Activated CD4-positive, alpha-beta T cell treated with anti-CD3 and anti-CD28 coated beads for 24 hours (primary cell): ENCODE measurements around the gene GALNT9.

Experiments used
- DNase-seq, 2 donors: peaks; one replicate each; pipeline ENCODE4 v3.0.0-alpha.2; 2020; ENCODE audit warnings: low read depth in 2 of 2

GALNT9 gene

DNA sequence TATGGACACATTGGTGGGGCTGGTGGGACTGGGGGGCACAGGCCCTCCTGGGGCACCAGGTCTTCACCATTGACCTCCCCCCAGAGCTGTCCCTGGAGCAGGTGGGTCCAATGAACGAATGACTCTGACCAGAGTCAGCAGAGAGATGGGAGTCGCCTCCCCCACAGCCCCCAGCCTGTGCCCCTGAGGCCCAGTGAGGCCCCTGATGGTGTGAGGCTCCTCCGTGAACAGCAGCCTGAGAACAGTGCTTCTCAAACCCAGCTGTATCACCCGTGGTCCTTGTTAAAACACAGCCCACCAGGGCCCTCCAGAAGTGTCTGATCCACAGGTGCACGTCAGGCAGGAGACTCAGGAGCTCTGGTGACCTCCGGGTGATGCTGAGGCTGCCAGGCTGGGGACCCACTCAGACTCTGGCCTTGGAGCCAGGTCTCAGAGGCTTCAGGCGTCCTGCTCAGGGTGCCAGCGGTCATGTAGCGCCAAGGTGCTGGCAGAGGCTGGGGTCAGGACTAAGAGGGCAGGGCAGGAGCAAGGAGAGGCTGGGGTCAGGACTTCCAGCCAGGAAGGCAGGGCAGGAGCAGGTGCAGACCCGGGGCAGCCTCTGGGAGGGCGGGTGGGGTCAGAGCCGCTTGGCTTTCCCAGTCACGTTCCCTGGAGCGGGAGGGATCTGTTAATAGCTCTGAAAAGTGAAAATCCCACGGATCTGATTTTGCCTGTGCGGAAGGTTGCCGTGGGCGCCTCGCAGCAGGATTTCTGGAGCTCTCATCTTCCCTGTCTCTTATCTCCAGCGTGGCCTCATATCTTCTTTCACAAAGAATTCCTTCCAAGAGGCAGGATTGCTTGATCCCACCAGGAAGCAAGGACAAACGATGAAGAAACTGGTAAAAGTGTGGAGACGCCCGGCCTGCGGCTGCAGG, 35.0 kb downstream of the GALNT9 start:
- no peak for DNase-seq

DNA sequence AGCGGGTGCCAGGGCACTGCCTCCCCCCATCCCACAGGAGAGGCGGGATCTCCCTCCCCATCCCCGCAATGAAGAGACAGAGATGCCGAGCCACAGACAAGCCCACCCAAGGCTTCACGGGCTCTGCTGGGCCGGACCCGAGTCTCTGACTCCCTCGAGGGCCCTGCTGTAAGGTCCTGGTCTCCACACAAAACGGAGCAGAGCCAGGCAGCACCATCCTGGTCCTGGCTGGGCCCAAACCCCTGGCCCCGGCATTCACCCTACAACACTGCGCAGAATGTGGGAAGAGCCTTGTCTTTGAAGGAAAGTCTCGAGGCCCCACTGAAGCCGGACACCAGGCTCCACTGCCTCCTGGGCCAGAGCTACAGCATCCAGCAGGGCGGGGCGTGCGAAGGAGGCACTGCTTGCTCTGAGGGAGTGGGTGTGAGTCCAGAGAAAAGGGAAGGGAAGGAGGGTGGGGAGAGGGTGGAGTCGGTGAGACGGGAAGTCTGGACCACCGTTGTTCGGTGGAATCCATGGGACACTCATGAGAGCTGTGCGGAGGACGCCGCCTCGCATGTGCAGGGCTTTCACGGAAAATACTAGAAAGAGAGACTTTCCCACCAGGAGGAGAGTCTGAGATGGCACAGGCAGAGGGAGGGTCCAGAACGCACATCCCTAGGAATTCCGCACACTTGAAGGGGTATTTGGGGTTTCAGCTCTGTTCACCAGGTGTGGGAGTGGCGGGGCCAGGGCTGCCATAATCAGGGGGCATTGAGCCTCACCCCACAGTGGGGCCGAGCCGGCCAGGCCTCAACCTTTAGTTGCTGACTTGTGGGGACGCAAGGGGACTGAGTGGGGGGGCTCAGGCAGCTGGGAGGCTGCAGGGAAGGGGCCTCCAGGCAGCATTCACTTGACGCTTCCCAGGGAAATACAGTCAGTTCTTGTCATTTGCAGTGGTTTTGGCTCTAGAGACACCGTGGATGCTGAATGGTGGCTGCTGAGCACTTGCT, 36.8 kb downstream of the GALNT9 start:
- no peak for DNase-seq

DNA sequence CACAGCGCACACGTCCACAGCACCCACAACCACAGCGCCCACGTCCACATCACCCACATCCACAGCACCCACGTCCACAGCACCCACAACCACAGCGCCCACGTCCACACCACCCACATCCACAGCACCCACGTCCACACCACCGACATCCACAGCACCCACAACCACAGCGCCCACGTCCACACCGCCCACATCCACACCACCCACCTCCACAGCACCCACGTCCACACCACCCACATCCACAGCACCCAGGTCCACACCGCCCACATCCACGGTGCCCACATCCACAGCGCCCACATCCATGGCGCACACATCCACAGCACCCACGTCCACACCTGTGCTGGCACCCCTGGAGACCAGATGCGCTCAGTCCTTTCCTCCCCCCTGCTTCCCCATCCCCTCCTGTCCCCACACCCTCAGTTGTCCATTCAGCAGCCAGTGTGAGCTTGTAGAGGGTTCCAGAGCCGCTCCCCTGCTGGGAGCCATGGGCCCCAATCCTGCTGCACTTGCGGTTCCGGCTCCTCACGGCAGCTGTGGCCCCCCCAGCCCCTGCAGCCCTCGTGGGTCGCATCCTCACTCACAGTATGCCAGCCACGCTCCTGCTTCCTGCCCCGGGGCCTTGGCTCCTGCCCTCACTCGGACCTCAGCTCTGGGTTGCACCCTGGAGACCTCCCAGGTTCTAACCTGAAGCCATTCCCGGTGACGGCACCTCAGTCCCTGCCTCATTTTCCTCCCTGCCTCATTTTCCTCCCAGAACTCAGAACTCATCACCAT, 37.8 kb downstream of the GALNT9 start:
- DNase-seq: no peak

DNA sequence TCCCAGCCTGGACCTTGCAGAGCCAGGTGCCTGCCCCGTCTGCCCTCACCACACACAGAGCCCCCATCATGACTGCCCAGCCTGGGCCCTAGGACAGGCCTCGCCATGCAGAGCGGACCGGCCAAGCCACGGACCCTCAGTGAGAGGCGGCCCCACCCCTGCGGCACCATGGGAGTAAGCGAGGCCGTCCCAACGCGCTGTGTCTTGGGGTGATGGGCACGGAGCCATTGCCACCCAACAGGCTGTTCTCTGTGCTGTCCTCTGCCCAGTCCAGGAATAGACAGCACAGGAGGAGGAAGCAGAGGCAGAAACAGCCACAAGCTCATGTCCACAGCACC, 39.2 kb downstream of the GALNT9 start:
- no peak for DNase-seq

DNA sequence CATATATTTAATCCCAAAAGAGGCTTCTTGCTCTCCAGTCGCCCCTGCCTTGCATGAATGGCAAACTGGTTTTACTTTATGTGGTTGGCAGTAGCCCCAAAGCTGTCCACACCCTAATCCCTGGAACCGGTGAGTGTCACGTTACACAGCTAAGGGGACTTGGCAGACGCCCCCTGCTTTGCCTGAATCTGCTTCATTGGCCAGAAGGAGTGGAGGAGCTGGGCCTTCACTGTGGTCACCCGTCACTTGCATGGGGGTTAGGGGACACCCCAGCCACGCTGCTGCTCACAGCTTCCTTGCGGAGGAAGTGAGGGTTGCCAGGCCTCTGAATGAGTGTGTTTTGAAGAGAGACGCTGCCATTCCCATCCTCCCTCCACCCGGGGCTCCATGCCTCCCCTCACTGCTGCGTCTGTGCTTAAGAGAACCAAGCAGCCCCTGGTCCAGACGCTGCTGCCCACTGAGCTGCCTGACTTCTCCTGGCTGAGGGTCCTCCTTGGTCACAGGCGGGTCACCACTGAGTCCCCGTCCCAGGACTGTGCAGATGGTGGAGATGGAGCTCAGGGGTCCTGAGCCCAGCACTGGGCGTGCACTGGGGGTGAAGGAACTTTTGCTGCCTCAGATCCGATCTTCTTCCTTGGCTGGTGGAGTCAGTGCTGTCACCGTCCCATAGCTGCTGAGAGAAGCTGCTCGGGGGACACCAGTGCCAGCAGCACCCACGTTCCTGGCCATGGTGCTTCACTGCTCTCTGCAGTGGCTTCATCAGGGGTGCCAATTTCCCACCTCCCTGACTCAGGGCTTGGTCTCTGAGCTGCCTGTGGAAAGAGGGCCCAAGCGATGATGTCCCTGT, 39.8 kb downstream of the GALNT9 start:
- no peak for DNase-seq

DNA sequence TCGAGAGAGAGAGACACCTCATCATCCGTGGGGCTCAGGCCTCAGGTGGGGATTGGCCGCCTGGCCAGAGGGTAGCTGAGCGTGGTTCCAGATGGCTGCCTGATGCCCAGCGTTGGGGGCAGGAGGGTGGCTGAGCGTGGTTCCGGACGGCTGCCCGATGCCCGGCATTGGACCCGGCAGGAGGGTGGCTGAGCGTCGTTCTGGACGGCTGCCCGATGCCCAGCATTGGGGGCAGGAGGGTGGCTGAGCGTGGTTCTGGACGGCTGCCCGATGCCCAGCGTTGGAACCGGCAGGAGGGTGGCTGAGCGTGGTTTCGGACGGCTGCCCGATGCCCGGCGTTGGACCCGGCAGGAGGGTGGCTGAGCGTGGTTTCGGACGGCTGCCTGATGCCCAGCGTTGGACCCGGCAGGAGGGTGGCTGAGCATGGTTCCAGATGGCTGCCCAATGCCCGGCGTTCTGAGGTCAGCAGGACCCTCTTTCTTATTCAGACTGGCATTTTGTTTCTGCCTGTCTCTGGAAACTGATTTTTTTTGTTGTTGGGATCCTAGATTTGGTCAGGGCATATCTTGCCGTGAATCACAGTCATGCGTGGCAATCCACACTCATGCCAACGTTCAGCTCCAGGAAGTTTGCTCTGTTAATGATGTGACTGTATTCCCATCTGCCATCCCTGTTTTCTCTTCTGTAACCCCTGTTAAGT, 40.7 kb downstream of the GALNT9 start:
- no peak for DNase-seq

DNA sequence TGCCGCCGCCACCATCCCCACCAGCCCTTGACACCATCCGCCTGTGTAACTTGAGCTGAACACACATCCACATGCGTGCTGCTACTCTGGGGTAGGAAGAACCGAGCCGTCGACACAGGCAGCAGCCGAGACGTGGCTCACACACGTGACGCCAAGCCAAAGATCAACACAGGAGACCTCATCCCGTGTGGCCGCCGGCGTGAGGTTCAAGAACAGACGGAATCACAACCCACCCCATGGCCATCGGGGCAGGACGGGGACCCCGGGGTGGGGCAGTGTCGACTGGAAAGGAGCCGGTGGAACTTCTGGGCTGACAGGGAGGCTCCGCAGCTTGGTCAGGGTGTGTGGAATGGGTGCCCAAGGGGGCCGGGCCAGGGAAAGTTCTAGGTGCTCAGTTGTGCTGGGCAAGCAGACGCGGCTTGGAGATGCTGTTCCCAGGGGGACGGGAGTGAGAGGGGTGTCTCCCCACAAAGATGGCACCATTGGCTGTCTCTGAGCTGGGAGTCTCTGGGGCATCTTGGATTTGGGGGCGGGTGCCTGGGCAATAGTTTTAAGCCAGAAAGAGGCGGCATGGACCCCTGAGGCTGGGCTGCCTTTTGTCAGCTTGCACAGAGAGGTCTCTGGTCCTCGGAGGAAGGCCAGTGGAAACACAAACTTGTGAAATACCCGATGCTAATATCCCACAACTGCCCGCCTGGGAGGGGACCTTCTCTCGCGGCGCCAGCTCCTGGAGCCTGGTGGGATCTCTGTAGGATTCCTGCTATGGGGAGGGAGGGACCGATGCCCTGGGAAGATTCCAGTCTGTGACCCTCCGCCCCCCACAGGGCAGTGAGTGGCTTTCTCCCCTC, 41.8 kb downstream of the GALNT9 start:
- no peak for DNase-seq

DNA sequence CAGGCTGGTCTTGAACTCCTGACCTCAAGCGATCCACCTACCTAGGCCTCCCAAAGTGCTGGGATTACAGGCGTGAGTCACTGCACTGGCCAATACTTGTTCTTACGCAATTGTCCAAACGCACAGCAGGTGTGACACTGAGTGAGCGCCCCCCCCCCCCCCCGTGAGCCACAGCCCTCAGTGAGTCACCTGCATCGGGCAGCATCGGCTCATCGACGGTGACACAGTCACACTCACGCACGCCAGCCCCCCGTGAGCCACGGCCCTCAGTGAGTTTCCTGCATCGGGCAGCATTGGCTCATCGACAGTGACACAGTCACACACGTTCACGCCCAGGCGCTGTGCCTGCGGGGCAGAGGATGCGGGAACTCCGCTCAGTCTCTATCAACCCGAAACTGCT, 42.5 kb downstream of the GALNT9 start:
- no peak for DNase-seq

DNA sequence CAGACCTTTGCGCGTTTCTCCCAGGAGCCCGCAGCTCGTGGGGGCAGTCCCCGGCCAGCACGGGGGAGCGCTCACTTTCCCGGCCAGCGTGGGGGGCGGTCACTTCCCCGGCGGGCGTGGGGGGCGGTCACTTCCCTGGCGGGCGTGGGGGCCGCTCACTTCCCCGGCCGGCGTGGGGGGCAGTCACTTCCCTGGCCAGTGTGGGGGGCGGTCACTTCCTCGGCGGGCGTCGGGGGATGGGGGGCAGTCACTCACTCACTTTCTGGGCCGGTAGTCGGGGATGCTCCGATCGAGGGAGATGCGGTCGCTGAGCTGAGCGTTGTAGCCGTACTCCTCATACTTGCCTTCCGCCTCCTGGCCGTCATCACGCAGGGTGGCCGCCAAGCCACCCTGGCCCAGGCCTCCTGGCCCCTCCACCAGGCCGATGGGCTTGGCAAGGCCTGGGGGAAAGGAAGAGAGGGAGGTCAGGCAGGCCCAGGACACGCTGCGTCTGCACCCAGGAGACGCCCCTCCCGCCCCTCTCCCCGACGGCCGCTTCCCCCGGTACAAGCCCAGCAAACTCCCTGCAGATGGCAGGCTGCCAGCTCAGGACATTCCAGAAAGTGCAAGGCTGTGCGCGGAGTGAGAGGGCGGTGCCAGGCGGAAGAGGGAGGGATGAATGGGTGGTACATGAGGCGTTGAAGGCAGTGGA, 43.3 kb downstream of the GALNT9 start:
- no peak for DNase-seq

DNA sequence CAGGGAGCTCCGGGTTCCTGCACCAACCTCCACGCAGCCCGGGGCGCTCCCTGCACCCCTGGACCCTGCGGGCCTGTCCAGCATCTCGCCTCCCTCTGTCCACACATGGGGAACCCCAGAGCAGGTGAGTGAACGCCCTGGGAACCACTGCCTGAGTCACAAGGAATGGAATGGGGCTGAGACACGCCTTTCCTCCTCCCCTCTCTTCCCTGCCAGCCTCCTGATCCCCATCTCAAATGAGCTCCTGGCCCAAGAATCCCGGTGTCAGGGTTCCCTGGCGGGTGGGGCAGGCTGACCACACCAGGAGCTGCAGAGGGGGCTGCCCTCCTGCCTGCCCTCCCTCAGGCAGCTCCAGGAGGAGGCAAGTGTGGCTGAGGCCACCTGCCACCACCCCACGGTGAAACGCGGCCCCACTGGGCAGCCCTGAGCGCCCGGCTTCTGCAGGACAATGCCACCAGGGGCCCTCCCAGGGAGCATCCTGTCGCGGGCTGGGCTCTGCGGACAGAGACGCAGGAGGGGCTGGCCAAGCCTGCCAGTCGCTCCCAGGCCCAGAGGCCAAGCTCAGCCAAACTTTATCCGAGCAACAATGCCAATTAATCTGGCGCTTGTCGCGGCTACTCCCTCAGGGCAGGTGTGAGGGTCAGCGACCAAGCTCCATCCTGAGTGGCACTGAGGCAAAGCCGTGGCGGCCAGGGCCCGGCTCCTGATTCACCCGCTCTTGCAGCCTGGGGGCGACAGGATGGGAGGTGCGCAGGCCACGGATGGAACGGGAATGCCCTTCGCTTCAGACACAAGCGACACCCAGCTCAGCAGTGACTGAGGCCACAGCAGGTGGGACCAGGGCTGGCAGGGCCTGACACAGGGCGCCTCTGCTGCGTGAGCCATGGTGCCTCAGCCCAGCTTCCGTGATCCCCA, 44.3 kb downstream of the GALNT9 start:
- DNase-seq: no peak

DNA sequence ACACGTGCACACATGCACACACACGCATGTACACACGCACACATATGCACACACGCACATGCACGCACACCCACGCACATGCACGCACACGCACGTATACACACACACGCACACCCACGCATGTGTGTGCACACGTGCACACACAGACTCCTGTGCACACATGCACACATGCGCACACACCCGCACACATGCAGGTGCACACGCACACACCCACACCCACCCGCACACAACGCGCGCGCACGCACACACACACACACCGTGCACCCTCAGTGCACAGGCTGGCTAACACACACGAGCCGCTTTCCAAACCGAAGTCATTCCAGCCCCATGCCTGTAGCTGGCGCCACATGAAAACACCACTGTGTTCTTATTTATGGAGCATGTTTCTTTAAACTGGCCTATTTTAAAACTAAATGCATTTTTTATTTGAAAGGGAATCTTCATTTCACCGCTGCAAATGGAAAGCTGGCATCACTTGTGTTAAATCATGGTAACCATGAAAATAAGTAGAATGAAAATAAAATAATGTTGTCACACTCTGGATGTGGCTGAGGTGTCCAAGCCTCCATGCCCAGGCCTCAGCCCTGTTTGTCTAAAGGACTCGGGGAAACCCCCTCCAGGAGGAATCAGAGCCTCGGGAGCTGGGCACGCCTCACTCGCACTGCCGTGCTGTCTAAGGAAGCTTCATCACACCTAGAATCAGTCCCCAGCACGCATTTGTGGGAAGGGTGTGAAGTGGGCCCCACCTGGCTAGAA, 45.1 kb downstream of the GALNT9 start:
- DNase-seq: no peak

DNA sequence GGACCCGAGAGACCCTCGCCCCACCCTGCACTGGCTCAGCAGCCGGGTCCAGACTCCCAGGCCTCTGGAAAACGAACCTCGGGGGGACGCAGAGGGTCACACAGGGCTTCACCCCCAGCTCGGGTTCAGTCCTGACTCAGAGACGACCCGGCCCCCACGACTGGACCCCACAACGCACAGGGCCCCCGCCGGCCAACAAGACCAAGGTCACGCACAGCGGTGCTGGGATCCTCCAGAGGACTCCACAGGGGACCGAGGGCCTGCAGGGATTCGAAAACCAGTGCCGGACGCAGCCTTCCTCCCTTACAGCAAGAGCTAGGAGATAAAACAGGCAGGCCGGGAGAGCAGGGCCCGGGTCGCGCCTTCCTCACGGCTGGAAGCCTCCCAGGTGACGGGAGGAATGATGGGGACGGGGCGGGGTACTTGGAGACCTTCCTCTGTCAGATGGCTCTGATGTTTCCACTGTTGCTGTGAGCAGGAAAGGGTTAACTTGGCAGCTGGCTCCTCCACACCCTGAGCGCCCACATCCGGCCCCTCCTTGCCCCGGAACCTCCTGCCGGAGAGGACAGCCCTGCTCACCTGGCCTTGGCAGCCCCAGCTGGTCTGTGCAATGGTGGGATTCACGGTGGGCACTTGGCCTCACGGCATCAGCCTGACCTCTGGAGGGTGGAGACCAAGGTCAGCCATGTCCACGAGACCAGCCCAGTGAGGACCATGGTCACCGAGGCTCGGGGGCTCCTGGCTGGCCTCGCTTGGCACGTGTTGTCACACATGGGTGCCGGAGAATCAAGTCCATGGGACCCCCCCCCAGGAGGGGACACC, 46.2 kb downstream of the GALNT9 start:
- DNase-seq: no peak

DNA sequence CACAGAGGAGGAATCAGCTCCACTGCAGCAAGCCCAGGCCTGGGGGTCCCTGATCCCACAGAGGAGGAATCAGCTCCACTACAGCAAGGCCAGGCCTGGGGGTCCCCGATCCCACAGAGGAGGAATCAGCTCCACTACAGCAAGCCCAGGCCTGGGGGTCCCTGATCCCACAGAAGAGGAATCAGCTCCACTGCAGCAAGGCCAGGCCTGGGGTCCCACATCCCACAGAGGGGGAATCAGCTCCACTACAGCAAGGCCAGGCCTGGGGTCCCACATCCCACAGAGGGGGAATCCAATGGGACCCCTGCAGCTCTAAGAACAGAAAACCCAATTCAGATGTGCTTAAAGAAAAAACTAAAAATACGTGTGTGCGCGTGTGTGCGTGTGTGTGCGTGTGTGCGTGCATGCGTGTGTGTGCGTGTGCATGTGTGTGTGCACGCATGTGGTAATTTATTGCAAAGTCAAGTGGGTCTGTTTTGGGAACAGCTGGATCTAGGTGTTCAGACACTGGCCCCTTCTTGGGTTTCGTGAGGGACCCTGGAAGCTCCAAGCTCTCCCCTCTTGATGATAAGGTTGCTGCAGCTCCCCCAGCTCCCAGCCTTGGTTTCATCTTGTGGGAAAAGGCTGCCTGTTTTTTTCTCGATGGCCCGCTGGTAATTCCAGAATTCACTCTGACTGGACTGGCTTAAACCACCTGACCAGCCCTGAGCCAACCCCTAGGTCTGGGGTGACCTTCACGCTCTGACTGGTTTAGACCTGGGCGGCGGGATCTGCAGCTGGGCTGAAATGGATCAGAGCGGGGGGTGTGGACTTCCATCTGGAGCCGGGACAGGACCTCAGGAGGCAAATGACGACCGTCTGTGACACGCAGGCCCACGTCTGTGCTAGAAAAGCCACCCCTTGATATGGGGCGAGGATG, 47.1 kb downstream of the GALNT9 start:
- no peak for DNase-seq

DNA sequence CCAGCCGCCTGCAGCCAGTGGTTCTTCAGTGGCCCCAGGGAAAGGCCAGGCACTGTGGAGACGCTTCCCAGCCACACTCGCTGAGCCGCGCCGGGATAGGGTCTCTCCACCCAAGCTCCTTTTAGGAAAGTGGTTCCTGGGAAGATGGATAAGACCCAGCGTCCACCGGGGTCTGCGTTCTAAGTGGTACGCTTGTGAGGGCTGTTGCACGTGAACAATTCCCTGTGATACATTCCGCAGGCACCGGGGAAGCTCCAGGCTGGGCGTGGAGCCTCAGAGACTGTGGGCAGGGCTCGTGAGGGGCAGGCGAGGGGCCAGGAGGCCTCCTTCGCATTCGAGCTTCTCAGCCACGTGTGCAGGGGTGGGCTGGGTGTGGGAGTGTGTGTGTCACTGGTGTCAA, 48.4 kb downstream of the GALNT9 start:
- no peak for DNase-seq

DNA sequence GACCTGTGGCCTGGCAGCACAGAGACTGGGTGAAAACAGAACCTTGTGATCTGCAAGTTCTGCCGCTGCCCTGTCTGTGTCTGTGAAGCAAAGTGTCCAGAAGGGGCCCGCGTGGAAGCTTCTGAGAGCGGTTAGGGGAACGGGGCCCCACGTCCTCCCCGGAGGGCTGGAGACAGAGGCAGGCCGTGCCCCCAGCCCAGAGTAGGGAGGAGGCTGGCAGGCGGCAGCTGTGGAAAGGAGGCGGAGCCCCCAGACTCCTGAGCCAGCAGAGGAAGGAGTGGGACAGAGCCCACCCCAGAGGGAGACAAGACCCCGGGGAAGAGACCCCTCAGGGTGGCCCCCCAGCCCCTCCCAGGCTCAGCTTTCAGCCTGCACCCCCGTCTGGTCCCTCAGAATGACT, 49.0 kb downstream of the GALNT9 start:
- no peak for DNase-seq
